HG03135 (cell line): ENCODE measurements around the gene PCDH8.
"Not testable (repeated sequence)": the region's sequence is repeated elsewhere in the genome, so short reads cannot be mapped to it uniquely, and the experiment has no call there.

Experiments used
- ATAC-seq: cut with Tn5 transposase; IDR thresholded peaks from one replicate; pipeline ENCODE4 v1.9.1; 2021; ENCODE audit warnings: mild to moderate bottlenecking, moderate library complexity; ENCODE audit not compliant: unreplicated experiment

PCDH8 gene

DNA sequence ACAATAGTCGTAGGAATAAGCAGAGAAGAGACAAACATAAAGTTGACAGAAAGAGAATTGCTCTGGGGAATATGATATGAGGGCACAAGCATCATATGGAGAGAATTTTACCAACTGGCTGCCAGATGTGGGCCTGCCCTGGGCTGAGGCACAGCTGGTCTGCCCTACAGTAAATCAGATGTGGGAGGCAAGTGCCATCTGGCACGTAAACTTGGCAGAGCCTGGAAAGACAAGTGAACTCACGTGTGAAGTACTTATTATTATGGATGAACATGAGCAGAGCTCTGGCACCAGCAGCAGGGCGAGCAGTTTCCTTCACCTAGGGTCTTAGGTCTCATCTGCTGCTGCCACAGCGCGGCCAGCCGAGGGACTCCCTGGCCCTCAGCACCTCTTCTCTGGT is 20.6 kb downstream of the PCDH8 start:
- ATAC-seq = no peak

DNA sequence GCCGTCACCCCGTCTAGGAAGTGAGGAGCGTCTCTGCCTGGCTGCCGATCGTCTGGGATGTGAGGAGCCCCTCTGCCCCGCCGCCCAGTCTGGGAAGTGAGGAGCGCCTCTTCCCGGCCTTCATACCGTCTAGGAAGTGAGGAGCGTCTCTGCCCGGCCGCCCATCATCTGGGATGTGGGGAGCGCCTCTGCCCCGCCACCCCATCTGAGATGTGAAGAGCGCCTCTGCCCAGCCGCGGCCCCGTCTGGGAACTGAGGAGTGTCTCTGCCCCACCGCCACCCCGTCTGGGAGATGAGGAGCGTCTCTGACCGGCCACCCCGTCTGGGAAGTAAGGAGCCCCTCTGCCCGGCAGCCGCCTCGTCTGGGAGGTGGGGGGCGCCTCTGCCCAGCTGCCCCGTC is 30.6 kb downstream of the PCDH8 start:
- not testable (repeated sequence) for ATAC-seq

DNA sequence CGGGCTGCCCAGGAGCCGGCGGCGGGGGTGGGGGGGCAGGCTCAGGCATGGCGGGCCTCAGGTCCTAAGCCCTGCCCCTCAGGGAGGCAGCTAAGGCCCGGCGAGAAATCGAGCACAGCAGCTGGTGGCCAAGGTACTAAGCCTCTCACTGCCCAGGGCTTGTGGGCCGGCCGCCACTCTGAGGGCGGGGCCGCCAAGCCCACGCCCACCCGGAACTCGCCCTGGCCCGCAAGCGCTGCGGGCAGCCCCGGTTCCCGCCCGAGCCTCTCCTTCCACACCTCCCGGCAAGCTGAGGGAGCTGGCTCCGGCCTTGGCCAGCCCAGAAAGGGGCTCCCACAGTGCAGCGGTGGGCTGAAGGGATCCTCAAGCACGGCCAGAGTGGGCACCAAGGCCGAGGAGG is 33.1 kb downstream of the PCDH8 start:
- ATAC-seq = no peak

DNA sequence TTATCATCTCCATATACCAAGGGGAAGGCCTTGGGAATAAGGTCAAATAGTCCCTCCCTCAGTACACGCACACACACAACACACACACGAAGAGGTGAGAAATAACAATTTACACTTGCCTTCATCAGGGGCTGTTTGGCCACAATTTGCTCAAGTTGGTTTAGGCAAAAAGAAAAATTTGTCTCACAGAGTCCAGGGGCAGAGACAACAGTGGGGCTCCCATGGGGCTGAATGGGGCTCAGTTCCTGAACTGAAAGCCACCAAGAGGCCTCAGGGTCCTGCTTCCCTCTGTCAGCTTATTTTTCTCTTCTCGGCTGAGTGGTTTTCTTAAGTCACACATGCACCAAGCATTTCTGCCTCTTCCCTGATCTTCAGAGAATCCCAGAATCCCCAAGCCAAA is 35.5 kb downstream of the PCDH8 start:
- ATAC-seq = no peak

DNA sequence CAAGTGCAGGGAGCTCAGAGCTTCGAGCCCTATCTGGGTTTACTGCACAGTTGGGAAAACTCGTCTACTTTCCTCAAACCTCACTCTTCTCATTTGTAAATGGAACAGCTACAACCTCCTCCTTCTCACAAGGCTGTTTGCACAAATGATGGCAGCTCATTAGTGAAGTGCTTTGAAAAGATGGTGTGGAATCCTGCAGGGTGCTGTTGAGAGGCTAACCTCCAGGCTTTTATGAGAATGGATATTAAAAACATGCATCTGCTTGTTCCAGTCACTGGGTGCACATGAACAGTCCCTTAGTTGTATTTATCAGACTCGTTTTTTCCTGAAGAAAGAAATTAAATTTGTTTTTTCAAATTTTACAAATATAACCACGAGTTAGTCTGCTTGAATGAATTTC is 36.6 kb downstream of the PCDH8 start:
- ATAC-seq = no peak

DNA sequence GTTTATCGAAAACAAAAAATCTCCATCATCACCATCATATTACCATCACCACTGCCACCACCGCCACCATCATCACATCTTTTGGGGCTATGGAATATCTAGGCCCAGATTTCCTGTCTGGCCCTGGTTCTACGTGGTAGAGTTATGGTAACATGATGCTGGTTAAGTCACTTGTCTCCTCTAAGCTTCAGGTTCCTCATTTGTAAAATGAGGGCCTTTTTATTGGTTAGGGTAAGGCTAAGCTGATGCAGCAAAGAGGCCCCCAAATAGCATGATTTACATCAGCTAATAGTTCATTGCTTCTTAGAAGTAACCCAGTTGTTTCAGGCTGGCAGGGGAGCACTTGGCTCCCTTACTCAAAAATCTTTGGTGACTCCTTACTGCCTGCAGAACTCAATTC is 37.9 kb downstream of the PCDH8 start:
- ATAC-seq = no peak

DNA sequence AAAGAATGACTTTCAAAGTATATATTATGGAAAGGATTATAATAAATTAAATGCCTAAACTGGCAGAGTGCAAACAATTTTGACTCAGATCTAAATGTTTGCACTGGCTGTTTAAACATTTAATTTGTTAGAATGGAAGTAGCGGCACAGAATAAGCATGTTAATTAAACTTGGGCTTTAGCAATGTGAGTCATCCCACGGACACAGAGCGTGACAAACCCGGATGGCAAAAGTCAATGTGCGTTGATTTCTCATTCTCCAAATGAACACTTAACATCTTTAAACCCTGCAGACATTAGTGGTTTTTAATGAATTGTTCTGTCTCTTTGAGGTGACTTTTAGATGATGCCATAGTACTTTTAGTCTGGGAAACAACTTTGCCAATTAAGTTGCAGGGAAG is 38.4 kb downstream of the PCDH8 start:
- ATAC-seq = no peak

DNA sequence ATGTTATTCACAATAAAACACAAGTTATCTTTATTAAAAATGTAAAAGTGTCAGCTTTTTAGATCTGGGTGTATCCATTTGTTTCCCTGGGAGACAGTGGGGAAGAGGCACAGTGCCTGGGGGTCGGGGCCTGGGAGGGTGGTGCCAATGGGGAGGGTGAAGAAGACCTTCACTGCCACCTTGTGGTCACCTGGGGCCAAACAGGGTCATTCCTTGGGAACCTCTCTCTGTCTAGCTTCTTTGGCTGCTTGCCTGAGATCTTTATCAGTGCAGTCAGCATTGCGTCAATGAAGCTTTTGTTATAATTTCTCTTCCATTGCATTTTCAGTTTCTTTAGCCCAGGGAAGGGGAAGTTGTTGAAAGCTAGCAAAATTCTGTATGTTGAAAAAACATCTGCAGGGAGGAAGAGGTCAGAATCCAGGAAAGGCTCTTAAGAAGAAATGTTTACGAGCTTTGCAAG is 39.1 kb downstream of the PCDH8 start:
- no peak for ATAC-seq

DNA sequence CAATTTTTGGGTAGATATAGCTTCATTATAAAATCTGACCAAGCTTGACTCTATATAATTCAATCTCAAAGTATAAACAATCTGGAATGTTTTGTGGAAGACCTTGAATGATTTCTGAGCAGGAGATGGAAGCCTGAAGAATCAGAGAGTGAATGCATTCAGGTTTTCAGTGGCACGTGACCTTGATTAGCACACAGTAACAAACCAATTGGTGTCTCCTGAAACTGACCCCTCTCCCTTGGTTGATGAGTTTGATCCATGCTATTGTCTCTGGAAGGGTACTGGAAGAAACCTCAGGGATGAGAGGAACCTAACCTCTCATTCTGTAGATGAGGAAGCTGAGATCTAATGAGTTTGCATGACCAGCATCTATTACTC is 39.6 kb downstream of the PCDH8 start:
- no peak for ATAC-seq

DNA sequence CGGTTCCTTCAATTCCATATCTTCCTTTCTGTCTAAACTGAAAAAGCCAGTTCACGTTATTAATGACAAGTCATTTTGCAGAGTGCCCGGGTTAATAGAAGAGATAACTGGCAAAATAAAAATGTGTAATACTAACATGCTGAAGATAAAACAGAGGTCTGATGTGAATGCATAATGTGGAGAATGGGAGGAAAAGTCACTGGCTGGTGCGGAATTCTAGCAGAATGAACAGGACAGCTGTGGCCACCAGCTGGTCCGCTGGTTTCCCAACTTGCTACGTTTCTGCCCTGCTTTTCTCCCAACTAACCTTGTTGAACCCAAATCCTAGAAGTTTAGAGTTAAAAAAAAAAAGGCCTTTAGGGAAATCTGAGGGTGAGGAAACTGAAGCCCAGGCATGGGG is 42.4 kb downstream of the PCDH8 start:
- no peak for ATAC-seq

DNA sequence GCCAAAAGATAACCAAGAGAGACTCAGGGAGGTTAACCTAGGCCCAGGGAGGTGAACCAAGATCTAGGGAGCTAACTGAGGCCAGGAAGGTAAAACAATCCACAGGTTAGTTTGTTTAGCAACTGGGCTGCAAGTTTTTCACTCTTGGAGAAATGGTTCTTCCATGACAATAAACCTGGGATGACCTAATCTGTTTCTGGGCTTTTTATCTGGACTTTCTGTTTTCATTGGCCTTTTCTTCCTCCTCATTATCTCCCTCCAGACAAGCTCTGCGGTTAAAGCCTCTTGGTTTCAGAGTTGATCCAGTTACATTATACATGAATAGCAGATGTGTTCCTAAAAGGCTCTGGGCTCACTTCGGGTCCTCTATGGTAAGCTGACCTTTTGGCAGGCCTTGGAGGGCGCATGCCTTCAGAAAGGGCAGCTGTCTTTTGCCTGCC is 44.2 kb downstream of the PCDH8 start:
- no peak for ATAC-seq

DNA sequence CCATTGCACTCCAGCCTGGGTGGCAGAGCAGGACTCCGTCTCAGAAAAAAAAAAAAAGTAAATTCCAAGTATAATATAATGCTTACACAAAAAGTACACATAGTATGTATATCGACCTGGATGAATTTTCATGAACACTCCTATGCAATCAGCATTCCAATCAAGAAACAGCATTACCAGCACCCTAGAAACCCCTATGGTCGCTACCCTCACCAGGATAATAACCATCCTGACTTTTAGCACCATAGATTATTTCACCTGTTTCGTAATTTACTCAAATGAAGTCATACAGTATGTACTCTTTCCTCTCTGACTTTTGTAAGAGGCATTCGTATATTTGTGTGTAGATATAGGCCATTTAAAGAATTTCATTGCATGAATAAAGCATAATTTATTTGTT is 47.6 kb downstream of the PCDH8 start:
- no peak for ATAC-seq

DNA sequence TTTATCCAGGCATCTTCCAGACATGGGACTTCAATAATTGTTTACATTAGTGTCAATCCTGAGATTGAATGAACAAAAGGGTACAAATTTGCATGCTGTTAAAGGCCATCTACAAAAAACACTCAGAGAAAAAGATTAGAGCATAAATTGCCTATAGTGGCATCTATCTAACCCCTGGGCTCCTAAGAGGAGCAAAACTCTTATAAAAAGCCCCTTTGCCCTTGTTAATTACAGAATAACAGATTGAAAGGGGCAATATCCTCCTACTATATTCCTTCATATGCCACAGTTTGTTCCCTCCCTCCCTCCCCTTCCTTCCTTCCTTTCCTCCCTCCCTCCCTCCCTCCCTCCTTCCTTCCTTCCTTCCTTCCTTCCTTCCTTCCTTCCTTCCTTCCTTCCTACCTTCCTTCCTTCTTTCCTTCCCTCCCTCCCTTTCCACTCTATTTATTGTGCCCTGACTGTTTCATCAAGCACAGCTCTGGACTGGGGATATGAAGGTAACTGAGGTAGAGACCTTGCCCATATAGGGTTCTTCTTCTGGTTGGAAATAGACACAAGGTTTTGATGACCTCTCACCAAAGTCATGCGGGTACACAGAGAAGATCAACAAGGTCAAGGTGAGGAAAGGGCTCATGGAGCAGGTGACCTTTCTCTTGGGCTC is 49.5 kb downstream of the PCDH8 start:
- ATAC-seq = no peak

DNA sequence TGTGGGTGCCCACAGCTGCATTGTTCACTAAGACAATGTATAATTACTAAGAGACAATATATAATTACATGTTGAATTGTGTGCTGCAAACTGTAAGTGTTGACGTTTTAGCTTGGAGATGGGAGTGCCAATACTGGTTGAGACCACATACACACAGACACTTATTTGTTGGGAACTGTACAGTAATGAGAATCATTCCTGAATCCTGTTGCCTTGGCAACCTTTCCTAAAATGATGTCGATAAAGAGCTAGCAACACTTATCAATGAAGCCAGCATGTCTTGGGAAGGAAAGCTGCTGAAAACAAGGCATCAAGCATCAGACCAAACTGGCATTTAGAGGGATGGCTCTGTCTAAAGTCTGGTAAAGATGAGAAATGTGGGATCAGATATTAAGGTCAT is 51.3 kb downstream of the PCDH8 start:
- no peak for ATAC-seq

DNA sequence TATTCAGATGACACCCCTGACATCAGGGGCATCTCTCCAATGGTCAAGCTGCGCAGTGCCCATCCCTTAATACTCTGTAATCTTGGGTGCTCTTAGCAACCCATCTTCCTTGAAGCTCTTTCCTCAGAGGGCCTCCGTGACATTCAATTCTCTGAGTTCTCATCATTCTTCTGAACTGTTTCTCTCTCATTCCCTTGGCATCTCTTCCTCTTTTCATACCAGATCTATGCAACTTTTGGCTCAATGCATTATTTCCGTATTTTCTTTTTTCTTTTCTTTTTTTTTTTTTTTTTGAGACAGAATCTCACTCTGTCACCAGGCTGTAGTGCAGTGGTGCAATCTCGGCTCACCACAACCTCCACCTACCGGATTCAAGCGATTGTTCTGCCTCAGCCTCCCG is 53.9 kb downstream of the PCDH8 start:
- ATAC-seq = no peak

DNA sequence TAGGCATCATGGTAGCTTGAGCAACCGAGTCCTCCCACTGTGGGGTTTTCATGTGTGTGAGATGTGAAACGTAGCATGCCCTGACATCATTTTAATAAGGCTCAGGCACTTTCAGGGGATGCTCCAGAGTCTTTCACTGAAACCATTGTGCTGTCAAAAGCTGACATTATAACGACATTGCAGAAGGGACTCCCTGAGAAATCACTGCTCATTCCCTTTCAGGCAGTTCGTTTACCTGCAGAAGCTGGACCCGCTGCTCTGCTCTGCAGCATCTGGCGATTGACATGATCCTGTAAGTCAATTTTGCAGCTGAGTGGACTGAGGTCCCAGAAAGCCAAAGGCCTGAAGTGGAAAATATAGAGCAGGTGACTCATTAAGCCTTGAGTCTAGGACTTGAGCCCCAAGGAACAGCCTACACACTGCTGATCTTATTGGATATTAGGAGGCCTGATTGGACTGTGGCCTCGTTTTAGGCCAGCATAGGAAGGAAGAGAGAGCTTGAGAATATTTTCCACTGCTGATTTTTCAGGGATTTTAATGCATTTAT is 54.9 kb downstream of the PCDH8 start:
- ATAC-seq = no peak
